HG03378 (cell line): ENCODE measurements around the gene ERV3-1.
A peak's percentile ranks its signal among the peaks of the same experiment; 100 is the strongest.
"Not testable (repeated sequence)": the region's sequence is repeated elsewhere in the genome, so short reads cannot be mapped to it uniquely, and the experiment has no call there.

Source experiments
- ATAC-seq: cut with Tn5 transposase; IDR thresholded peaks from one replicate; pipeline ENCODE4 v1.9.1; 2021; ENCODE audit warnings: mild to moderate bottlenecking, moderate library complexity; ENCODE audit not compliant: unreplicated experiment

The ERV3-1 gene

DNA sequence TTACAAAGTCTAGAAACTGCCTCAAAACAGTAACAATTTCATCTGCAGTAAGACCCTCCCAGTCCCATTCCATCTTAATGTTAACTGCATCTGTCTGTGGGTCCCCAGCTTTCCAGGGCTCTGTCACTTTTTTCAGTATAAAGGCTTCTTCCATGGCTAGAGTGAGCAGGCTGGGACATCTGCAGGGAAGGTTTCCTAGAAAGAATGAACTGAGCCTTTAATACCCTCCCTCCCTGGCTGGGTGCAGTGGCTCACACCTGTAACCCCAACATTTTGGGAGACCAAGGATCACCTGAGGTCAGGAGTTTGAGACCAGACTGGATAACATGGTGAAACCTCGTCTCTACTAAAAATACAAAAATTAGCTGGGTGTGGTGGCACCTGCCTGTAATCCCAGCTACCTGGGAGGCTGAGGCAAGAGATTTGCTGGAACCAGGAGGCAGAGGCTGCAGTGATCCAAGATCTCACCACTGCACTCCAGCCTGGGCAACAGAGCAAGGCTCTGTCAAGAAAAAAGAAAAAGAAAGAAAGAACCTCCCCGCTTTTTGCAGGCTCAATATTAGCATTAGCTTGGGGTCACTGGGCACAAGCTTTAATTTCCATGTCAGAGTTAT is 3.4 kb downstream of the ERV3-1 start:
- ATAC-seq: no peak

GRCh38 chr7:65001291-65001814 is 5.1 kb downstream of the ERV3-1 start:
- no peak for ATAC-seq

- ATAC-seq: peak; percentile 68
Measured at GRCh38 chr7:64999165-65000004, 7.1 kb downstream of the ERV3-1 start.

- no peak for ATAC-seq
Measured at GRCh38 chr7:64998865-64999164, 7.7 kb downstream of the ERV3-1 start.

- no peak for ATAC-seq
Measured at GRCh38 chr7:64997927-64998391, 8.5 kb downstream of the ERV3-1 start.

DNA sequence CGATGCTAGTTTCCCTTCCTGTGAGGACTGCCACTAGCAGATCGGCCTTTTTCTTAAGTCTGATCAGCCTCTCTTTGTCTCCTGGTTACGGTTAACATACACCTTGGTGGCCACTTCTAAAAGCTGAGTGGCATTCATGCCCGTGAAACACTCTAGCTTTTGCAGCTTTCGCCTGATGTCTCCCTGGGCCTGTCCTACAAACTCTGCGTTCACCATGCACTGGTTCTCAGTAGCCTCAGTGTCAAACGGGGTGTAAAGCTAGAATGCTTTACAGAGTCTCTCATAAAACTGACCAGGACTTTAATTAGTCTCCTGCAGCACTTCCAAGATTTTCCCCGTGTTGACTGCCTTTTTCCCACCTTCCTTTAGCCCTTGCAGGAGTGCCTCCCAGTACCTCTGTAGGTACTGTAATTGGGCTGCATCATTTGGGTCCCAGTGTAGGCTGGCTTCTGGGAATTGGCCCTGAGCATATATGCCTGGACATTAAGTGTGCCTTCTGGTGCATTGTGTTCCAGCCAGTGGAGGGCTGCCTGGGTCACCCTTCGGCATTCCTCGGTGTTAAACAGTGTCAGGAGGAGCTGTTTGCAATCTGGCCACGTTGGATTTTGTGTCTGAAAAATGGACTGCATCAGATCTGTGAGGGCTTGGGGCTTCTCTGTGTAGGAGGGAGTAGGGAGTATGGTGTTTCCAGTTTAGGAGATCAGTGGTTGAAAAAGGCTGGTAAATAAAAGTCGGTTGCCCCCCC is 9.2 kb downstream of the ERV3-1 start:
- no peak for ATAC-seq

GRCh38 chr7:64996305-64996704 is 10.2 kb downstream of the ERV3-1 start:
- ATAC-seq: no peak

DNA sequence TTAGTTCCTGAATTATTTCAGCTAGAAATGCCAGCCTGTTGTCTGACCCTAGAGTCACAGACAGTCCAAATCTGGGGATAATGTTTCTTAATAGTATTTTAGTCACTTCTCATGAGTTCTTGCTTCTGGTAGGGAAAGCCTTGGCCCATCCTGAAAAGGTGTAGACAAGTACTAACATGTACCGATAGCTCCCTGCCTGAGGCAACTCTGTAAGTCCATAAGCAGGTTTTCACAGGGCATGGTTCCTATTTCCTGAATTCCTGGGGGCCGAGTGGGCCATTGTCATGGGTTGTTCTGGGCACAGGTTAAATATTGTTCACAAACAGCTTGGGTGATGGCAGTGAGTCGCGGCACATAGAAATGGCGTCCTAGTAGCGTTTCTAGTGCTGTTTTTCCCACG is 12.6 kb downstream of the ERV3-1 start:
- no peak for ATAC-seq

- ATAC-seq: no peak
Measured at GRCh38 chr7:64992971-64993370, 13.5 kb downstream of the ERV3-1 start.

DNA sequence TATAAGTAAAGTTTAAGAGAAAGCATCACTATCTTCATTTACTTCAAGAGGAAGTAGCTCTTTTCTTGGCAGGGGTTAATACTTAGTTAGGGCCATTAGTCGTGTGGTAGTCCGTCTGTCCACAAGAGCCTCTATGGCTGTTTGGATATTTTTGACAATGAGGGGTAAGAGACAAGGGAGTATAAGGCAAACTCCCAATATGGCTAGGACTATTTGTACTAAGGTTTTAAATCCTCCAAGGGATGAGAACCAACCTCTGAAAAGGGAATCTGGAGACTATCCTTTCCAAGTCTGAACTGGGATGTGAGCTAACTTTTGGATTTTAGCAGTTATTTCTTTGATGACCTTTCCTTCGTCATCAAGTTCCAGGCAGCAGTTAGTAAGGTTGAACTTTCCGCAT is 15.6 kb downstream of the ERV3-1 start, which contains the start of gene ZNF117:
Gene ZNF117, minus strand, starts transcription at position 101 of the 400 bp plus-strand sequence.
- no peak for ATAC-seq

GRCh38 chr7:64990216-64990615 is 16.3 kb downstream of the ERV3-1 start:
- no peak for ATAC-seq

GRCh38 chr7:64978497-64979203 is 27.8 kb downstream of the ERV3-1 start:
- no peak for ATAC-seq

- ATAC-seq: no peak
Measured at GRCh38 chr7:64965594-64965993, 40.9 kb downstream of the ERV3-1 start.

- no peak for ATAC-seq
Measured at GRCh38 chr7:64959072-64959747, 47.3 kb downstream of the ERV3-1 start.

DNA sequence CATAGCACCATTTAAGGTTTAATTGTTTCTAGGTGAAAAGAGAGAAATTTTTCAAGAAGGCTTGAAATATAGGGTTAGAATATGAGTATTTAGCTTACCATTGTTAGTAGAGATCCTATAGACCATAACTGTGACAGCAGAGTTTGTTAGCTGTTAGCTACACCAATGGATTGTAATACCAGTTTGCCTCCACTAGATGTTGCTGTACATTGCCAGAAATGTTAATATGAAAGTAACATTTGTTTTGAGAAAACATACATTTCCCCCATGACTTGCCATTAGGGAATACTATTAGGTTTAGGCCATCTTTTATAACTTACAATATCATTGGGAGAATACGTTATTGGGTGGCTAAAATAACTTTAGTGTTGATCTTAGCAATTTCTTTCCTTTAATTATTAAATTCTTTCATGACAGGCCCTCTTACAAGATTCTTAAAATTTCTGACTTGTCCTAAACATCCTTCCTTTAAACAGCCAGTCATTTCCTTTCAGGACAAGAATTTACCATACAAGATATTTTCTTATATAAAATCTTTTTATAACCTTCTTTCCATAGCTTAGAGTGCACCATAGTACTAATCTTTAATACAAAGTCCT is 55.1 kb downstream of the ERV3-1 start:
- ATAC-seq: peak; percentile 55

GRCh38 chr7:64950673-64951072 is 55.8 kb downstream of the ERV3-1 start:
- not testable (repeated sequence) for ATAC-seq

GRCh38 chr7:64948774-64949173 is 57.7 kb downstream of the ERV3-1 start:
- not testable (repeated sequence) for ATAC-seq

- ATAC-seq: no peak
Measured at GRCh38 chr7:64947252-64948000, 59.1 kb downstream of the ERV3-1 start.

DNA sequence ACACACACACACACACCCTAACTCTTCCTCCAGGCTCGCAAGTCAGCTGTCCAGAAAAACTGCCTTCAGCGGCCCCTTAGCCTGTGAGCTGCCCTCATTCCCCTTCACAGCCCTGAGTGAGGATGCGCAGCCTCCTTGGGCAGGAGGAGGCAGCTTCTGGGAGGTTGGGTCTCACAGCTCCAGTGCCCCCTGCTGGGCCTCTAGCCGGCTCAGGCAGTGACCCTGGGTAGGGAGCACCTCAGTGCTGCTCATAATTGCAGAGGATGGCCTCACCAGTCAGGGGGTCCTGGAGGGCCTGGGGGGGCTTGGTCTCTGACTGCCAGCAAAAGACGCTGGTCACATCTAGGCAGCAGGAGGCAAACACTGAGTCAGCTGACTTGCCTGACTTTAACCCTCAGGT is 59.7 kb downstream of the ERV3-1 start:
- ATAC-seq: no peak
